Measurements from ENCODE around the gene KCNQ1OT1. TPM values are rescaled to one million over a fixed set of nuclear protein-coding genes. Genes with fewer than 3 reads are reported as not detected.

Gene KCNQ1OT1
- total and polyA plus RNA-seq, 9 donors: 0.43 to 11.5 (median 5.2) TPM

- 85 to 89% (median 87%) methylated on average over 29 to 32 of the region's 32 CpGs for WGBS, 3 donors
Observed at GRCh38 chr11:2734181-2735052, 34.6 kb upstream of the KCNQ1OT1 start.

GRCh38 chr11:2732940-2733628 lies 33.3 kb upstream of the KCNQ1OT1 start:
- Histone ChIP-seq H3K36me3 (no peaks in the 10 kb centered on the region), H3K27ac (no peak overlapping the region), H3K4me3 (no peak overlapping the region), H3K4me1 (ENCODE audit: insufficient read depth) (no peaks in the 10 kb centered on the region), H3K9me3 (no peaks in the 10 kb centered on the region), H3K27me3 (no peaks in the 10 kb centered on the region)
- intact Hi-C loops (cut with DNase I): no loop called here
- peak in 1 of 5 donors; percentile 12 for DNase-seq
- TF ChIP-seq CTCF (IDR thresholded peaks at IDR 0.05): no peak
- no peak for TF ChIP-seq EP300 (IDR thresholded peaks at IDR 0.05)
- no peak for TF ChIP-seq POLR2A (IDR thresholded peaks at IDR 0.05)
- 88 to 96% (median 95%) methylated on average over 11 to 12 of the region's 12 CpGs for WGBS, 3 donors

More at GRCh38 chr11:2734181-2735052, 34.6 kb upstream of the KCNQ1OT1 start:
- no peaks in the 10 kb centered on the region for H3K9me3 ChIP-seq
- no peaks in the 10 kb centered on the region for H3K36me3 ChIP-seq
- H3K27me3 ChIP-seq: no peaks in the 10 kb centered on the region
- H3K27ac ChIP-seq: no peak overlapping the region
- intact Hi-C loops (cut with DNase I): no loop called here
- DNase-seq: peak in 1 of 5 donors; percentile 33
- no peak for TF ChIP-seq POLR2A (IDR thresholded peaks at IDR 0.05)
- TF ChIP-seq EP300 (IDR thresholded peaks at IDR 0.05): no peak
- no peak for TF ChIP-seq CTCF (IDR thresholded peaks at IDR 0.05)
- H3K4me1 ChIP-seq (ENCODE audit: insufficient read depth): no peaks in the 10 kb centered on the region
- no peak overlapping the region for H3K4me3 ChIP-seq

- no peaks in the 10 kb centered on the region for H3K4me1 ChIP-seq (ENCODE audit: insufficient read depth)
- no peaks in the 10 kb centered on the region for H3K9me3 ChIP-seq
- no peaks in the 10 kb centered on the region for H3K27me3 ChIP-seq
- intact Hi-C loops (cut with DNase I): no loop called here
- H3K36me3 ChIP-seq: no peaks in the 10 kb centered on the region
- 91 to 96% (median 95%) methylated on average over 32 of the region's 32 CpGs for WGBS, 3 donors
- no peak overlapping the region for H3K27ac ChIP-seq
- no peak for DNase-seq
- TF ChIP-seq EP300 (IDR thresholded peaks at IDR 0.05): no peak
- TF ChIP-seq POLR2A (IDR thresholded peaks at IDR 0.05): no peak
- TF ChIP-seq CTCF (IDR thresholded peaks at IDR 0.05): no peak
- no peak overlapping the region for H3K4me3 ChIP-seq
Observed at GRCh38 chr11:2732261-2732939, 32.6 kb upstream of the KCNQ1OT1 start.
